Endothelial cell of umbilical vein (primary cell): ENCODE results near the gene TMEM229B. TPM values are rescaled to one million over a fixed set of nuclear protein-coding genes. Genes with fewer than 3 reads are reported as not detected.

Experiments
- BruUV-seq: library from RNA; stranded (reverse); fragments of 400-500 nt; replicated peaks from 2 replicates; lab custom pipeline; 2021; lab: Mats Ljungman, UMichigan
- CTCF ChIA-PET: fragments of 300-600, 350-600 bp; sonication (Branson Sonifier 250); formaldehyde crosslinking; loops from one replicate; lab custom pipeline; 2021; ENCODE audit warnings: antibody characterized with exemption, inconsistent platforms; lab: Charles Lee
- POLR2A ChIA-PET: fragments of 300-600, 350-600 bp; sonication (Branson Sonifier 250); formaldehyde crosslinking; loops from one replicate; lab custom pipeline; 2021; ENCODE audit warnings: antibody characterized with exemption, inconsistent platforms; lab: Charles Lee
- DNase-seq: peaks from one replicate; pipeline ENCODE4 v3.0.0-alpha.2; 2011; ENCODE audit warnings: low read depth, low spot score
- FAIRE-seq: peaks from 2 replicates; lab custom pipeline; 2011; peaks lifted over from hg19 to GRCh38; lab: Jason Lieb, UNC
- H2AFZ ChIP-seq: 2 replicates; pipeline ENCODE4 v1.6.0; 2012; ENCODE audit warnings: low read depth, low read length, control low read depth, inconsistent platforms
- H3K27ac ChIP-seq: 2 replicates; pipeline ENCODE4 v1.5.1; 2011; ENCODE audit warnings: low read depth, mild to moderate bottlenecking, control low read depth, low read length, moderate library complexity; ENCODE audit not compliant: insufficient read depth
- H3K27me3 ChIP-seq, 2 experiments: 2 replicates each; pipeline versions ENCODE4 v1.6.0 to v1.6.1; 2011; ENCODE audit warnings: low read length in 2 of 2, mixed read lengths in 1 of 2; ENCODE audit not compliant: control insufficient read depth in 2 of 2, insufficient read depth in 2 of 2
- H3K36me3 ChIP-seq, 2 experiments: 2 replicates in 1 of 2; 3 replicates in 1 of 2; pipeline ENCODE4 v1.5.1; 2011; ENCODE audit warnings: low read length in 2 of 2, mild to moderate bottlenecking in 1 of 2, moderate library complexity in 1 of 2; ENCODE audit not compliant: control insufficient read depth in 2 of 2, insufficient read depth in 2 of 2; ENCODE audit errors: extremely low read depth in 1 of 2
- H3K4me1 ChIP-seq: 3 replicates; pipeline ENCODE4 v1.5.1; 2011; ENCODE audit warnings: mild to moderate bottlenecking, low read length; ENCODE audit not compliant: control insufficient read depth, insufficient read depth; ENCODE audit errors: extremely low read depth
- H3K4me2 ChIP-seq: 2 replicates; pipeline ENCODE4 v1.6.1; 2011; ENCODE audit warnings: low read length, control low read depth, mixed read lengths; ENCODE audit not compliant: insufficient read depth
- H3K4me3 ChIP-seq, 3 experiments: fragments of 200-600 bp in 1 of 3; sonication (generic), shearing (Covaris generic) in 1 of 3; replicated peaks in 1 of 3; 2 replicates each; pipeline ENCODE4 v1.5.1; 2011 to 2016; ENCODE audit warnings: control low read depth in 3 of 3, low read length in 3 of 3, mild to moderate bottlenecking in 2 of 3, inconsistent platforms in 1 of 3, low read depth in 1 of 3, moderate library complexity in 1 of 3; ENCODE audit not compliant: insufficient read depth in 1 of 3
- H3K79me2 ChIP-seq: 2 replicates; pipeline ENCODE4 v1.6.0; 2012; ENCODE audit warnings: low read length, inconsistent platforms; ENCODE audit not compliant: control insufficient read depth, insufficient read depth
- H3K9ac ChIP-seq: replicated peaks from 2 replicates; pipeline ENCODE3; 2011; ENCODE audit warnings: low read length, control low read depth; ENCODE audit not compliant: insufficient read depth; ENCODE audit errors: extremely low read depth
- H3K9me1 ChIP-seq: replicated peaks from 3 replicates; pipeline ENCODE4 v1.6.0; 2011; ENCODE audit warnings: mild to moderate bottlenecking, low read length; ENCODE audit not compliant: control insufficient read depth, insufficient read depth; ENCODE audit errors: extremely low read depth
- H3K9me3 ChIP-seq: replicated peaks from 2 replicates; pipeline ENCODE4 v1.5.1; 2012; ENCODE audit warnings: low read length, inconsistent platforms; ENCODE audit not compliant: control insufficient read depth, insufficient read depth
- H4K20me1 ChIP-seq: replicated peaks from 2 replicates; pipeline ENCODE3; 2011; ENCODE audit warnings: mild to moderate bottlenecking, low read length; ENCODE audit not compliant: control insufficient read depth, insufficient read depth; ENCODE audit errors: extremely low read depth
- CTCF ChIP-seq, 2 donors: IDR thresholded peaks; 1 replicate in 1 of 2; 2 replicates in 1 of 2; pipeline ENCODE4 v1.5.1; 2011; ENCODE audit warnings: low read length in 2 of 2, mild to moderate bottlenecking in 2 of 2, moderate library complexity in 2 of 2, control low read depth in 1 of 2, inconsistent platforms in 1 of 2, low read depth in 1 of 2; ENCODE audit not compliant: insufficient read depth in 1 of 2; ENCODE audit errors: extremely low read depth in 1 of 2
- EZH2 ChIP-seq: IDR thresholded peaks from 2 replicates; pipeline ENCODE4 v1.6.1; 2012; ENCODE audit warnings: borderline replicate concordance, low read depth, mild to moderate bottlenecking, moderate library complexity, low read length, inconsistent platforms; ENCODE audit not compliant: severe bottlenecking
- FOS ChIP-seq: IDR thresholded peaks from 2 replicates; pipeline ENCODE4 v1.6.1; 2011; ENCODE audit warnings: mild to moderate bottlenecking, low read length, moderate library complexity, borderline replicate concordance; ENCODE audit not compliant: insufficient read depth
- GATA2 ChIP-seq: IDR thresholded peaks from 2 replicates; pipeline ENCODE4 v1.7.0; 2011; ENCODE audit warnings: low read depth, mild to moderate bottlenecking, moderate library complexity, mixed read lengths, low read length; ENCODE audit not compliant: insufficient read length, insufficient read depth
- JUN ChIP-seq: IDR thresholded peaks from 2 replicates; pipeline ENCODE4 v1.6.1; 2011; ENCODE audit warnings: borderline replicate concordance, low read depth; ENCODE audit not compliant: insufficient read length, insufficient read depth
- MAX ChIP-seq: IDR thresholded peaks from 2 replicates; pipeline ENCODE4 v1.6.1; 2011; ENCODE audit not compliant: insufficient read depth, insufficient read length
- MYC ChIP-seq: IDR thresholded peaks from one replicate; pipeline ENCODE4 v1.6.1; 2011; ENCODE audit warnings: mild to moderate bottlenecking, low read depth, low read length
- POLR2A ChIP-seq: IDR thresholded peaks from 2 replicates; pipeline ENCODE4 v1.6.1; 2012; ENCODE audit warnings: low read depth, mild to moderate bottlenecking, control low read depth, low read length
- POLR2AphosphoS5 ChIP-seq: IDR thresholded peaks from 2 replicates; pipeline ENCODE4 v1.6.1; 2012; ENCODE audit warnings: low read depth, mild to moderate bottlenecking, control low read depth, low read length, moderate library complexity; ENCODE audit not compliant: insufficient read depth
- dilution Hi-C: fragments of 300-500 bp; cut with MboI; formaldehyde crosslinking; loops from one replicate; pipeline ENCODE4 v1.15.0; 2019; ENCODE audit warnings: low sequenced_read_pairs; ENCODE audit not compliant: extremely low pct_ligation_motif_present
- intact Hi-C: fragments of 100-400 bp; cut with micrococcal nuclease; formaldehyde crosslinking; loops from one replicate; pipeline ENCODE4 v1.10.0; 2022
- polyA plus RNA-seq, 4 experiments: library from polyadenylated mRNA; depleted of rRNA in 3 of 4; stranded (reverse) in 3 of 4; unstranded in 1 of 4; fragments of >200 nt; gene quantifications; 2 replicates each; pipeline versions ENCODE4 v1.2.1 to v1.2.3, GENCODE V29; 2011 to 2012; ENCODE audit warnings: missing spikeins in 1 of 4
- total RNA-seq: library from RNA; stranded (reverse); gene quantifications from 2 replicates; pipeline ENCODE4 v1.2.3, GENCODE V29; 2021

Gene TMEM229B
- total and polyA plus RNA-seq, 2 donors (not counting 3 experiments of a cell fraction or from before 2014, with no cell fraction given): 0.03 TPM; not detected in 1

- intact Hi-C loops: no loop called here
- H3K4me1 ChIP-seq: no peaks in the 10 kb centered on the region
- H3K36me3 ChIP-seq: no peaks in the 10 kb centered on the region
These were observed 31.8 kb downstream of the TMEM229B start for GRCh38 chr14:67456732-67457131.

More at GRCh38 chr14:67456732-67457131, 31.8 kb downstream of the TMEM229B start:
- no peak for TF ChIP-seq MAX
- TF ChIP-seq POLR2A: no peak
- no peak for TF ChIP-seq GATA2
- no peak for TF ChIP-seq JUN
- TF ChIP-seq CTCF (IDR thresholded peaks at IDR 0.05; ENCODE audit: extremely low read depth in 1 of 2, insufficient read depth in 1 of 2, low read depth in 1 of 2, low read length in 2 of 2): no peak
- no peak for TF ChIP-seq FOS
- TF ChIP-seq EZH2: no peak
- no peak for TF ChIP-seq MYC
- TF ChIP-seq POLR2AphosphoS5: no peak
- no peaks in the 10 kb centered on the region for H3K79me2 ChIP-seq
- dilution Hi-C loops: no loop called here
- CTCF ChIA-PET: interaction anchor here (0.9 to 1.3 kb wide), 2 partner anchors 10 to 114 kb away, joined by 3 to 4 read pairs; no protein-coding TSS in a partner anchor
- H3K9me1 ChIP-seq: no peaks in the 10 kb centered on the region
- no TSS peak for BruUV-seq
- FAIRE-seq (no peak), DNase-seq (no peak)
- H3K4me3 ChIP-seq: no peak overlapping the region
- POLR2A ChIA-PET: no interaction called here
- H4K20me1 ChIP-seq: no peaks in the 10 kb centered on the region
- H3K27ac ChIP-seq: no peak overlapping the region
- peaks cover 9 to 14% of the 10 kb centered on the region in 2 experiments for H3K27me3 ChIP-seq
- H3K9ac ChIP-seq: no peak overlapping the region
- H3K4me2 ChIP-seq: no peak overlapping the region
- no peak overlapping the region for H2AFZ ChIP-seq
- H3K9me3 ChIP-seq: no peaks in the 10 kb centered on the region
